ENCODE results near the gene OR5K2.

The OR5K2 gene

GRCh38 chr3:98497381-98497780 is at the start of gene OR5K2:
TSS of gene OR5K2 (plus strand) at chr3:98497681. CDS start at chr3:98497681, 0 bp downstream.
- H3K4me3 ChIP-seq (ENCODE audit: low read length), result no peak within 1 kb of the TSS
- no peaks in the 10 kb centered on the region for H3K9me3 ChIP-seq (ENCODE audit: low read length)
- H2AFZ ChIP-seq (ENCODE audit: low read depth, low read length), result no peak within 1 kb of the TSS
- H3K36me3 ChIP-seq (ENCODE audit: insufficient read depth, low read length), result no peaks in the 10 kb centered on the region
- H3K4me1 ChIP-seq (ENCODE audit: insufficient read depth, low read length), result no peaks in the 10 kb centered on the region
- peaks cover 2% of the 10 kb centered on the region for H3K27me3 ChIP-seq (ENCODE audit: insufficient read depth, low read length)

- H3K9me3 ChIP-seq (ENCODE audit: low read length), result no peaks in the 10 kb centered on the region
- H3K4me1 ChIP-seq (ENCODE audit: insufficient read depth, low read length), result peaks cover 4% of the 10 kb centered on the region
- no peak overlapping the region for H3K4me3 ChIP-seq (ENCODE audit: low read length)
- H3K27me3 ChIP-seq (ENCODE audit: insufficient read depth, low read length), result no peaks in the 10 kb centered on the region
- no peaks in the 10 kb centered on the region for H3K36me3 ChIP-seq (ENCODE audit: insufficient read depth, low read length)
- H2AFZ ChIP-seq (ENCODE audit: low read depth, low read length), result no peak overlapping the region
Measured at GRCh38 chr3:98449606-98450193, 47.8 kb upstream of the OR5K2 start.

GRCh38 chr3:98450372-98450771 is 47.1 kb upstream of the OR5K2 start:
- Histone ChIP-seq H2AFZ (ENCODE audit: low read depth, low read length) (no peak overlapping the region), H3K27me3 (ENCODE audit: insufficient read depth, low read length) (no peaks in the 10 kb centered on the region), H3K36me3 (ENCODE audit: insufficient read depth, low read length) (no peaks in the 10 kb centered on the region), H3K4me3 (ENCODE audit: low read length) (no peak overlapping the region), H3K4me1 (ENCODE audit: insufficient read depth, low read length) (peaks cover 4% of the 10 kb centered on the region), H3K9me3 (ENCODE audit: low read length) (no peaks in the 10 kb centered on the region)

GRCh38 chr3:98453827-98454226 is 43.7 kb upstream of the OR5K2 start:
- Histone ChIP-seq H3K9me3 (ENCODE audit: low read length) (no peaks in the 10 kb centered on the region), H3K27me3 (ENCODE audit: insufficient read depth, low read length) (no peaks in the 10 kb centered on the region), H3K4me1 (ENCODE audit: insufficient read depth, low read length) (no peaks in the 10 kb centered on the region), H2AFZ (ENCODE audit: low read depth, low read length) (no peak overlapping the region), H3K36me3 (ENCODE audit: insufficient read depth, low read length) (no peaks in the 10 kb centered on the region), H3K4me3 (ENCODE audit: low read length) (no peak overlapping the region)

- Histone ChIP-seq H3K36me3 (ENCODE audit: insufficient read depth, low read length) (no peaks in the 10 kb centered on the region), H3K4me1 (ENCODE audit: insufficient read depth, low read length) (no peaks in the 10 kb centered on the region), H3K9me3 (ENCODE audit: low read length) (no peaks in the 10 kb centered on the region), H3K27me3 (ENCODE audit: insufficient read depth, low read length) (no peaks in the 10 kb centered on the region), H3K4me3 (ENCODE audit: low read length) (no peak overlapping the region), H2AFZ (ENCODE audit: low read depth, low read length) (no peak overlapping the region)
Measured at GRCh38 chr3:98454929-98455328, 42.6 kb upstream of the OR5K2 start.

GRCh38 chr3:98457543-98457942 is 39.9 kb upstream of the OR5K2 start:
- H2AFZ ChIP-seq (ENCODE audit: low read depth, low read length), result no peak overlapping the region
- no peaks in the 10 kb centered on the region for H3K9me3 ChIP-seq (ENCODE audit: low read length)

GRCh38 chr3:98460220-98460619 is 37.3 kb upstream of the OR5K2 start:
- no peaks in the 10 kb centered on the region for H3K27me3 ChIP-seq (ENCODE audit: insufficient read depth, low read length)
- H3K9me3 ChIP-seq (ENCODE audit: low read length), result no peaks in the 10 kb centered on the region
- no peak overlapping the region for H2AFZ ChIP-seq (ENCODE audit: low read depth, low read length)
- no peak overlapping the region for H3K4me3 ChIP-seq (ENCODE audit: low read length)
- H3K4me1 ChIP-seq (ENCODE audit: insufficient read depth, low read length), result no peaks in the 10 kb centered on the region
- H3K36me3 ChIP-seq (ENCODE audit: insufficient read depth, low read length), result no peaks in the 10 kb centered on the region

More at GRCh38 chr3:98457543-98457942, 39.9 kb upstream of the OR5K2 start:
- no peaks in the 10 kb centered on the region for H3K27me3 ChIP-seq (ENCODE audit: insufficient read depth, low read length)
- no peaks in the 10 kb centered on the region for H3K36me3 ChIP-seq (ENCODE audit: insufficient read depth, low read length)
- no peak overlapping the region for H3K4me3 ChIP-seq (ENCODE audit: low read length)
- no peaks in the 10 kb centered on the region for H3K4me1 ChIP-seq (ENCODE audit: insufficient read depth, low read length)

GRCh38 chr3:98462901-98463300 is 34.6 kb upstream of the OR5K2 start, which contains the start of gene OR5K1:
TSS of gene OR5K1 (plus strand) at chr3:98463201. CDS start at chr3:98469577, 6,376 bp downstream.
- Histone ChIP-seq H3K4me1 (ENCODE audit: insufficient read depth, low read length) (no peaks in the 10 kb centered on the region), H3K27me3 (ENCODE audit: insufficient read depth, low read length) (no peaks in the 10 kb centered on the region), H3K9me3 (ENCODE audit: low read length) (no peaks in the 10 kb centered on the region), H3K4me3 (ENCODE audit: low read length) (no peak within 1 kb of the TSS), H3K36me3 (ENCODE audit: insufficient read depth, low read length) (no peaks in the 10 kb centered on the region), H2AFZ (ENCODE audit: low read depth, low read length) (no peak within 1 kb of the TSS)

GRCh38 chr3:98482717-98483482 is 14.6 kb upstream of the OR5K2 start:
- H3K27me3 ChIP-seq (ENCODE audit: insufficient read depth, low read length), result no peaks in the 10 kb centered on the region
- H2AFZ ChIP-seq (ENCODE audit: low read depth, low read length), result peak overlapping the region; percentile 11
- H3K36me3 ChIP-seq (ENCODE audit: insufficient read depth, low read length), result no peaks in the 10 kb centered on the region
- H3K4me1 ChIP-seq (ENCODE audit: insufficient read depth, low read length), result no peaks in the 10 kb centered on the region
- no peaks in the 10 kb centered on the region for H3K9me3 ChIP-seq (ENCODE audit: low read length)
- no peak overlapping the region for H3K4me3 ChIP-seq (ENCODE audit: low read length)

- Histone ChIP-seq H3K9me3 (ENCODE audit: low read length) (no peaks in the 10 kb centered on the region), H3K4me3 (ENCODE audit: low read length) (no peak overlapping the region), H3K4me1 (ENCODE audit: insufficient read depth, low read length) (no peaks in the 10 kb centered on the region), H3K36me3 (ENCODE audit: insufficient read depth, low read length) (no peaks in the 10 kb centered on the region), H3K27me3 (ENCODE audit: insufficient read depth, low read length) (no peaks in the 10 kb centered on the region), H2AFZ (ENCODE audit: low read depth, low read length) (no peak overlapping the region)
Measured at GRCh38 chr3:98483626-98484025, 13.9 kb upstream of the OR5K2 start.

GRCh38 chr3:98500019-98500418 is 2.5 kb downstream of the OR5K2 start:
- no peaks in the 10 kb centered on the region for H3K36me3 ChIP-seq (ENCODE audit: insufficient read depth, low read length)
- H2AFZ ChIP-seq (ENCODE audit: low read depth, low read length), result no peak overlapping the region
- no peaks in the 10 kb centered on the region for H3K4me1 ChIP-seq (ENCODE audit: insufficient read depth, low read length)
- H3K27me3 ChIP-seq (ENCODE audit: insufficient read depth, low read length), result no peaks in the 10 kb centered on the region
- no peaks in the 10 kb centered on the region for H3K9me3 ChIP-seq (ENCODE audit: low read length)
- H3K4me3 ChIP-seq (ENCODE audit: low read length), result no peak overlapping the region

- Histone ChIP-seq H3K27me3 (ENCODE audit: insufficient read depth, low read length) (no peaks in the 10 kb centered on the region), H3K4me1 (ENCODE audit: insufficient read depth, low read length) (no peaks in the 10 kb centered on the region), H3K36me3 (ENCODE audit: insufficient read depth, low read length) (no peaks in the 10 kb centered on the region), H2AFZ (ENCODE audit: low read depth, low read length) (no peak overlapping the region), H3K9me3 (ENCODE audit: low read length) (no peaks in the 10 kb centered on the region), H3K4me3 (ENCODE audit: low read length) (no peak overlapping the region)
Measured at GRCh38 chr3:98501270-98501669, 3.8 kb downstream of the OR5K2 start.

- no peak overlapping the region for H3K4me3 ChIP-seq (ENCODE audit: low read length)
- no peaks in the 10 kb centered on the region for H3K4me1 ChIP-seq (ENCODE audit: insufficient read depth, low read length)
- no peaks in the 10 kb centered on the region for H3K9me3 ChIP-seq (ENCODE audit: low read length)
- H2AFZ ChIP-seq (ENCODE audit: low read depth, low read length), result no peak overlapping the region
- no peaks in the 10 kb centered on the region for H3K36me3 ChIP-seq (ENCODE audit: insufficient read depth, low read length)
- no peaks in the 10 kb centered on the region for H3K27me3 ChIP-seq (ENCODE audit: insufficient read depth, low read length)
Measured at GRCh38 chr3:98501863-98502576, 4.5 kb downstream of the OR5K2 start.

Measured in neuron (in vitro differentiated cells).